Cardiac ventricle fibroblast (primary cell): ENCODE data around the gene GUF1. TPM values are rescaled to one million over a fixed set of nuclear protein-coding genes. Genes with fewer than 3 reads are reported as not detected.

Experiments used
- total RNA-seq: library from RNA; depleted of rRNA; stranded (reverse); fragments of >200 nt; gene quantifications from 2 replicates; pipeline ENCODE4 v1.2.3, GENCODE V29; 2015

GUF1 gene
- 8.3 and 11.3 TPM in 2 replicates for total RNA-seq

DNA sequence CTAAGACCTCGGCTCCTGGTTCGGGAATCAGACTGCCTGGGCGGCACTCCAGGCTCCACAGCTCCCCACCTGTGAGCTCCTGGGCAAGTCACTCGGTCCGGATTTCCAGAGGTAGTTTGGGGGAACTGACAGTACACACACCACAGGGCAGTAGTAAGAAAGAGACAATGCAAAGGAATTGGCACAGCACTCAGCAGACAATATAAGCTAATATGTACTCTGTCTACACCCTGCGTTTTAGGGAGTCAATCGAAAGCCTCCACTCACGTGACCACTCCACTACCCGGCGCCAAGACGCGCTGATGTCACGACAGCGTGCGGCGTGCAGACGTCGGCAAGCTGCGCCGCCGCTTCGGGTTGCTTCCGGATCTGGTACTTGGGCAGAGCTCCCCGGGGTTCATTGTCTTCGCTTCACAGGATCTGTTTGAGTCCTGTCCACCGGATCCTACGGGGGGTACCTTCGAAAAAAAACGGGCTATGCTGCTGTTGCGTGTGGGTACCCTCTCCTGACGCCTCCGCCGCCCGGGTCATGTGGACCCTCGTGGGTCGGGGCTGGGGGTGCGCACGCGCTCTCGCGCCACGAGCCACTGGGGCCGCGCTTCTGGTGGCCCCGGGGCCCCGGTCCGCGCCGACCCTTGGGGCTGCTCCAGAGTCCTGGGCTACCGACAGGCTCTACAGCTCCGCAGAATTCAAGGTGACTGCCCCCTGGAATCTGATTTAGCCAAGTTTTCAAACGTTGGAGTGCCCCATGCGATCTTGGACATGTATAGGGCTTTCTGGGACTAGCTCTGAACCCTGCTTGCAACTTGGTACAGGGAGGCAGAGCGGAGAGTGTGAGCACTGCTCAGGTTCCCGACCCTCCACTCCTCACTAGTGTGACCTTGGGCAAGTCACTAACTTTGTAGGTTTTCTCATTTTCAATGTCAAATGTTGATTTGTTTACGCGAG, at the start of gene GUF1:
Gene GUF1, plus strand, starts transcription at position 327 of the 948 bp plus-strand sequence. Its CDS starts 203 bp downstream, at position 530.

DNA sequence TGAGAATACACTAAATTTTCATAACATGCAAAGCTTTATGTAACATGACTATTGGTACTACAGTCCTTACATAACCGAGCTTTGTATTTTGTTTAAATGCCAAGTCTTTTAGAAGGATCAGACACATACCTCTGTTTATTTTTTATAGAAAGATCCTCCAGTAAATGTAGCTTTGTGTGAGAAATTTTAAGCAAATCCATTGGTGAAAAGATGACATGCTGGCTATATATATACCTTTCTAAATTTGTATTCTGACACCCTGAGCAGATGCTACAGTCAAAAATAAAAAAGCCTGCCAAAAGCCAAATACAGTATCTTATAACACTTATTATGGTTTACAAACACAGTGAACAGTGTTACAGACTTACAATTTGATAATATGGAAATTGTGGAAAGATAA, 26.8 kb upstream of the GUF1 start, which contains the start of gene YIPF7:
Gene YIPF7, minus strand, starts transcription at position 201 of the 400 bp plus-strand sequence. CDS start 1,525 bp downstream, outside the sequence.

DNA sequence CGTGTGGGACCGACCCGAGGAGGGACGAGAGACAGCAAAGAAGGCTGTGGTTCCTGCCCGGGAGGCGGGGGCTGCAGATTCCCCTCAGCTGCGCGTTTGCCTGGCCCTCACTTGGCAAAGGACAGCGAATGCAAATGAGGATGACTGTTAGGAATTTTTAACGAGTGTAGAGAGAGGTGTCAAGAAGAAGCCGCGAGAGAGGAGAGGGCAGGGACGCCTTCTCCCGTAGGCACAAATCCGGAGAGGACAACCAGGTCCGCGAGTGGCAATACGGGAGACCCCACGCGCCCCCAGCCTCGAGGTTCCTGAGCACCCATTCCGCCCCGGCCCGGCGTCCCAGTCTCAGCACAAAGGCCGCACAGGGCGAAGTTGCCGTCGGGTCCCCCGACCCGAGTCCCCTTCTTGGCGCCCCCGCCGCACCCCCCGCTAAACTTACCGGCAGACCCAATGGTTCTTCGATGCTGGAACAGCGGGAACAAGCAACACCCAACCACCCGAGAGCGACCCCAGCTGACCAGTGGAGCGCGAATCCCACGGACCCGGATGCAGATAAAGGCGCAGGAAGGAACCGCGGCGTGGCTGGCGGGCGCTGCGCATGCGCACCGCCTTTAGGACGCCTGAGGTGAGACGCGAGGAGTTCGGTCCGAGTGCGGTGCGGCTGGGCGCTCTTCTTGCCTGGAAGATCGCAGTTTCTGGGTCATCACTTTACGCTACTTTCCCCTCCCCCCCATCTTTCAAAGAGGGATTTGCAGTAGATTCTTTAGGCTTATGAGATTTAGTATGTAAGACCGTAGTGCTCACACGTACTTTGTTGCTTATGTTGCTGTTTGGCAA, 48.0 kb downstream of the GUF1 start, which contains the start of gene GNPDA2:
Gene GNPDA2, minus strand, starts transcription at position 519 of the 834 bp plus-strand sequence. CDS start 4,349 bp downstream, outside the sequence.

Other genes starting within 250 kb of the GUF1 start
- not detected in 2 replicates for gene KCTD8, start 229.6 kb upstream of the GUF1 start, total RNA-seq
- not detected in 2 replicates for gene YIPF7, start 26.8 kb upstream of the GUF1 start, total RNA-seq
- 13.8 and 14.0 TPM in 2 replicates for gene GNPDA2, start 48.1 kb downstream of the GUF1 start, total RNA-seq